Ovary (tissue), 9 donors: Measurements from ENCODE around the gene CDKAL1. TPM values are rescaled to one million over a fixed set of nuclear protein-coding genes. Genes with fewer than 3 reads are reported as not detected.

Experiments used
- DNase-seq, 5 donors: peaks; one replicate each; pipeline ENCODE4 v3.0.0-alpha.2; 2019 to 2020
- H3K27ac ChIP-seq, 2 donors: fragments of 200-600 bp; one replicate each; pipeline versions ENCODE4 v1.5.1 to v1.8.0; 2019 to 2022
- H3K27me3 ChIP-seq: fragments of 200-600 bp; one replicate; pipeline ENCODE4 v1.8.0; 2022
- H3K36me3 ChIP-seq: fragments of 200-600 bp; sonication (generic); one replicate; pipeline ENCODE4 v1.5.1; 2019
- H3K4me1 ChIP-seq: one replicate; pipeline ENCODE4 v1.8.1; 2013; ENCODE audit warnings: mild to moderate bottlenecking, moderate library complexity; ENCODE audit not compliant: insufficient read depth
- H3K4me3 ChIP-seq: fragments of 200-600 bp; sonication (generic); one replicate; pipeline ENCODE4 v1.5.1; 2017
- H3K9me3 ChIP-seq, 2 donors: fragments of 200-600 bp in 1 of 2; sonication (generic) in 1 of 2; one replicate each; pipeline versions ENCODE4 v1.5.1 to v1.8.1; 2013 to 2019; ENCODE audit warnings: mild to moderate bottlenecking in 1 of 2, moderate library complexity in 1 of 2
- CTCF ChIP-seq, 3 donors: fragments of 450-650 bp in 2 of 3; fragments of 200-600 bp in 1 of 3; IDR thresholded peaks; one replicate each; pipeline versions ENCODE4 v1.5.1 to v1.8.0; 2016 to 2022; ENCODE audit warnings: antibody characterized with exemption in 3 of 3, mild to moderate bottlenecking in 1 of 3
- EP300 ChIP-seq: sonication (generic); formaldehyde crosslinking; IDR thresholded peaks from one replicate; pipeline ENCODE4 v1.6.1; 2017; ENCODE audit warnings: antibody characterized with exemption
- POLR2A ChIP-seq: fragments of 450-650 bp; IDR thresholded peaks from one replicate; pipeline ENCODE4 v1.6.1; 2017; ENCODE audit warnings: antibody characterized with exemption, mild to moderate bottlenecking, moderate library complexity
- WGBS, 3 donors: extraction: QIAGEN DNeasy Blood & Tissue Kit in 1 of 3; methylation state at CpG; one replicate each; pipeline versions ENCODE4 v1.1.5 to v1.1.7; 2013 to 2017; 5-methylcytosine and 5-hydroxymethylcytosine counted together
- intact Hi-C, 4 donors: fragments of 100-400 bp; cut with DNase I; formaldehyde crosslinking; loops; one replicate each; pipeline versions ENCODE4 v1.11.0 to v1.15.1; 2022 to 2023
- polyA plus RNA-seq, 2 donors: library from polyadenylated mRNA; stranded (reverse); fragments of 200-250 nt in 1 of 2; fragments of 350-450 nt in 1 of 2; fragmentation: Illumina TruSeq in 1 of 2; extraction: RNeasy Lipid Tissue Mini Kit (QIAGEN cat#74804) in 1 of 2; gene quantifications; one replicate each; pipeline ENCODE4 v1.2.3, GENCODE V29; 2013 to 2014
- total RNA-seq, 7 donors: library from RNA; depleted of rRNA in 2 of 7; stranded (reverse); fragments of >200 nt in 2 of 7; fragmentation: NEBNext Ultra II Directional in 3 of 7; extraction: Animal tissue kit (Norgen Biotek cat#: 25700) in 3 of 7; gene quantifications; one replicate each; pipeline versions ENCODE4 v1.1.0 to v1.2.4, GENCODE V29; 2016 to 2023
- donor health status: DM: no; HTN: no; CAD: no; lungs with moderate emphysema.
- donor health status: DM: no; HTN: no; CAD: no.
- donor health status: Bipolar disorder and iron deficiency.
- donor health status: DM: yes; HTN: yes; CAD: no.
- donor health status: DM: no; HTN: no; CAD: no.
- donor health status: DM: yes; HTN: yes; CAD: no.

Gene CDKAL1
- total and polyA plus RNA-seq, 9 donors, result 6.8 to 21.3 (median 18.9) TPM

GRCh38 chr6:20669571-20670314 lies 135.5 kb downstream of the CDKAL1 start:
- H3K27ac ChIP-seq, result no peak overlapping the region
- H3K27me3 ChIP-seq, result no peaks in the 10 kb centered on the region
- H3K4me3 ChIP-seq, result no peak overlapping the region
- no peaks in the 10 kb centered on the region for H3K9me3 ChIP-seq
- H3K4me1 ChIP-seq, result peaks cover 2% of the 10 kb centered on the region
- DNase-seq, result no peak
- TF ChIP-seq POLR2A, result no peak
- TF ChIP-seq CTCF (IDR thresholded peaks at IDR 0.05), result no peak
- no peak for TF ChIP-seq EP300
- intact Hi-C loops, result no loop called here
- WGBS, 3 donors, result 91 to 96% (median 95%) methylated on average over 6 of the region's 6 CpGs
- H3K36me3 ChIP-seq, result no peaks in the 10 kb centered on the region

GRCh38 chr6:20670750-20671149 lies 136.5 kb downstream of the CDKAL1 start:
- WGBS, 3 donors, result 93 to 99% (median 97%) methylated on average over 2 of the region's 2 CpGs
- peaks cover 2% of the 10 kb centered on the region for H3K4me1 ChIP-seq
- H3K27me3 ChIP-seq, result no peaks in the 10 kb centered on the region
- no peak overlapping the region for H3K4me3 ChIP-seq
- no peak overlapping the region for H3K27ac ChIP-seq
- H3K36me3 ChIP-seq, result no peaks in the 10 kb centered on the region
- H3K9me3 ChIP-seq, result no peaks in the 10 kb centered on the region
- intact Hi-C loops, result no loop called here
- DNase-seq, result no peak
- no peak for TF ChIP-seq CTCF (IDR thresholded peaks at IDR 0.05)
- no peak for TF ChIP-seq EP300
- no peak for TF ChIP-seq POLR2A

- WGBS, 3 donors, result 85 to 96% (median 88%) methylated on average over 2 of the region's 2 CpGs
These were observed 137.8 kb downstream of the CDKAL1 start for GRCh38 chr6:20672038-20672437.

GRCh38 chr6:20673458-20673857 lies 139.2 kb downstream of the CDKAL1 start:
- intact Hi-C loops, result no loop called here
- whole genome bisulfite sequencing, 3 donors, result 98 to 99% (median 98%) methylated on average over 4 of the region's 4 CpGs
- TF ChIP-seq CTCF (IDR thresholded peaks at IDR 0.05) (no peak), EP300 (no peak), POLR2A (no peak)
- no peak for DNase-seq
- H3K27me3 ChIP-seq, result no peaks in the 10 kb centered on the region
- H3K36me3 ChIP-seq, result no peaks in the 10 kb centered on the region
- H3K27ac ChIP-seq, result no peak overlapping the region
- no peak overlapping the region for H3K4me3 ChIP-seq
- H3K9me3 ChIP-seq, result no peaks in the 10 kb centered on the region
- no peaks in the 10 kb centered on the region for H3K4me1 ChIP-seq

More at GRCh38 chr6:20672038-20672437, 137.8 kb downstream of the CDKAL1 start:
- Histone ChIP-seq H3K27me3 (no peaks in the 10 kb centered on the region), H3K27ac (no peak overlapping the region), H3K4me1 (peaks cover 2% of the 10 kb centered on the region), H3K9me3 (no peaks in the 10 kb centered on the region), H3K36me3 (no peaks in the 10 kb centered on the region), H3K4me3 (no peak overlapping the region)
- DNase-seq, result no peak
- intact Hi-C loops, result no loop called here
- TF ChIP-seq EP300, result no peak

- H3K27me3 ChIP-seq, result no peaks in the 10 kb centered on the region
- no peaks in the 10 kb centered on the region for H3K36me3 ChIP-seq
- intact Hi-C loops, result no loop called here
- no peak overlapping the region for H3K27ac ChIP-seq
- H3K9me3 ChIP-seq, result no peaks in the 10 kb centered on the region
- H3K4me3 ChIP-seq, result no peak overlapping the region
- no peak for DNase-seq
- H3K4me1 ChIP-seq, result no peaks in the 10 kb centered on the region
- no peak for TF ChIP-seq EP300
- TF ChIP-seq CTCF (IDR thresholded peaks at IDR 0.05), result no peak
- no peak for TF ChIP-seq POLR2A
- WGBS, 3 donors, result 60 to 74% (median 64%) methylated on average over 1 of the region's 1 CpG
These were observed 140.4 kb downstream of the CDKAL1 start for GRCh38 chr6:20674664-20675063.
